ENCODE measurements around the gene NFS1.

DNA sequence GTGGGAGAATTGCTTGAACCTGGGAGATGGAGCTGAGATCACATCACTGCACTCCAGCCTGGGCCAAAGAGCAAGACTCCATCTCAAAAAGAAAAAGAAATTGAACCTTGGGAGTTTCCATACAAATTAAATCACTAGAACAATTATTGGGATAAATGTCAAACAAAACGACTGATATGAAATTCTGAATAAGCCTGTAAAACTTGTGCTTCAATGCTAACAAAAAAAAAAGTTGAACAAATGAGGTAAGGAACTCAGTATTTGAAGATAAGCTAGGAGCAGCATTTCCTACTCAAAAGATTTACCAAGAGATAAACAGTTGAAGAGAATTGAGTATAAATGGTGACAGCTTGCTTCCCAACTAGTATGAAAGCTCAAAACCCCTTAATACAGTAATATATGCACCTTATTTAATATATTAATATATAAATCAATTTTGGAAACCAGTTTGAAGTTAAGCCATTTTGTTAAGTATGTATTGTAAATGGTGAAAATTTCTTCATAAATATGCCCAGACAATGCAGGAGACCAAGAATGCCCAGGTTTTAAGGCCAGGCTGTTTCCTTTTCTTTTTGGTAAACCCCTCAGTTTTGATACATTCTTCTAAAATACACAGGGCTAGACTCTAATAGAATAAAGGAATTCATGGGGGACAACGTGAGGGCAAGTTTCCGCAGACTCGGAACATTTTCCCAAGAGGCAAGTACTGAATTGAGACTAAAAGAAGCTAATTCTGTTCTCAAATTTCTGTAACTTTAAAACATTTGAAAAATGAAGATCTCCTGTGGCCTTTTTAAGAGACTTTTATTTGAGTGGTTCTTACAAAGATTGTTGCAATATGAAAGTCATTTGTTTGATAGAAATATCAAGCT is 3.9 kb upstream of the NFS1 start:
- TF ChIP-seq, protein P1, sequence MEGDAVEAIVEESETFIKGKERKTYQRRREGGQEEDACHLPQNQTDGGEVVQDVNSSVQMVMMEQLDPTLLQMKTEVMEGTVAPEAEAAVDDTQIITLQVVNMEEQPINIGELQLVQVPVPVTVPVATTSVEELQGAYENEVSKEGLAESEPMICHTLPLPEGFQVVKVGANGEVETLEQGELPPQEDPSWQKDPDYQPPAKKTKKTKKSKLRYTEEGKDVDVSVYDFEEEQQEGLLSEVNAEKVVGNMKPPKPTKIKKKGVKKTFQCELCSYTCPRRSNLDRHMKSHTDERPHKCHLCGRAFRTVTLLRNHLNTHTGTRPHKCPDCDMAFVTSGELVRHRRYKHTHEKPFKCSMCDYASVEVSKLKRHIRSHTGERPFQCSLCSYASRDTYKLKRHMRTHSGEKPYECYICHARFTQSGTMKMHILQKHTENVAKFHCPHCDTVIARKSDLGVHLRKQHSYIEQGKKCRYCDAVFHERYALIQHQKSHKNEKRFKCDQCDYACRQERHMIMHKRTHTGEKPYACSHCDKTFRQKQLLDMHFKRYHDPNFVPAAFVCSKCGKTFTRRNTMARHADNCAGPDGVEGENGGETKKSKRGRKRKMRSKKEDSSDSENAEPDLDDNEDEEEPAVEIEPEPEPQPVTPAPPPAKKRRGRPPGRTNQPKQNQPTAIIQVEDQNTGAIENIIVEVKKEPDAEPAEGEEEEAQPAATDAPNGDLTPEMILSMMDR (IDR thresholded peaks at IDR 0.05; ENCODE audit: insufficient read depth, low read length) = no peak
- no peak for TF ChIP-seq GABPA (IDR thresholded peaks at IDR 0.05; ENCODE audit: low read depth)
- no peak; the same call in 1 of the 2 replicates for TF ChIP-seq POLR2AphosphoS5 (IDR thresholded peaks at IDR 0.05; ENCODE audit: low read depth)
- TF ChIP-seq, protein P2, sequence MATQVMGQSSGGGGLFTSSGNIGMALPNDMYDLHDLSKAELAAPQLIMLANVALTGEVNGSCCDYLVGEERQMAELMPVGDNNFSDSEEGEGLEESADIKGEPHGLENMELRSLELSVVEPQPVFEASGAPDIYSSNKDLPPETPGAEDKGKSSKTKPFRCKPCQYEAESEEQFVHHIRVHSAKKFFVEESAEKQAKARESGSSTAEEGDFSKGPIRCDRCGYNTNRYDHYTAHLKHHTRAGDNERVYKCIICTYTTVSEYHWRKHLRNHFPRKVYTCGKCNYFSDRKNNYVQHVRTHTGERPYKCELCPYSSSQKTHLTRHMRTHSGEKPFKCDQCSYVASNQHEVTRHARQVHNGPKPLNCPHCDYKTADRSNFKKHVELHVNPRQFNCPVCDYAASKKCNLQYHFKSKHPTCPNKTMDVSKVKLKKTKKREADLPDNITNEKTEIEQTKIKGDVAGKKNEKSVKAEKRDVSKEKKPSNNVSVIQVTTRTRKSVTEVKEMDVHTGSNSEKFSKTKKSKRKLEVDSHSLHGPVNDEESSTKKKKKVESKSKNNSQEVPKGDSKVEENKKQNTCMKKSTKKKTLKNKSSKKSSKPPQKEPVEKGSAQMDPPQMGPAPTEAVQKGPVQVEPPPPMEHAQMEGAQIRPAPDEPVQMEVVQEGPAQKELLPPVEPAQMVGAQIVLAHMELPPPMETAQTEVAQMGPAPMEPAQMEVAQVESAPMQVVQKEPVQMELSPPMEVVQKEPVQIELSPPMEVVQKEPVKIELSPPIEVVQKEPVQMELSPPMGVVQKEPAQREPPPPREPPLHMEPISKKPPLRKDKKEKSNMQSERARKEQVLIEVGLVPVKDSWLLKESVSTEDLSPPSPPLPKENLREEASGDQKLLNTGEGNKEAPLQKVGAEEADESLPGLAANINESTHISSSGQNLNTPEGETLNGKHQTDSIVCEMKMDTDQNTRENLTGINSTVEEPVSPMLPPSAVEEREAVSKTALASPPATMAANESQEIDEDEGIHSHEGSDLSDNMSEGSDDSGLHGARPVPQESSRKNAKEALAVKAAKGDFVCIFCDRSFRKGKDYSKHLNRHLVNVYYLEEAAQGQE (IDR thresholded peaks at IDR 0.05; ENCODE audit: insufficient replicate concordance, low read depth) = no peak
- TF ChIP-seq SPI1 (IDR thresholded peaks at IDR 0.05; ENCODE audit: borderline replicate concordance, low read depth) = no peak

Measured in HL-60 (cell line).